HG03135 (cell line): ENCODE results near the gene PRKCG.

Experiments
- ATAC-seq: cut with Tn5 transposase; IDR thresholded peaks from one replicate; pipeline ENCODE4 v1.9.1; 2021; ENCODE audit warnings: mild to moderate bottlenecking, moderate library complexity; ENCODE audit not compliant: unreplicated experiment

The PRKCG gene

GRCh38 chr19:53897459-53897858 lies 15.5 kb downstream of the PRKCG start:
- no peak for ATAC-seq

GRCh38 chr19:53898166-53898565 lies 16.2 kb downstream of the PRKCG start:
- no peak for ATAC-seq

- ATAC-seq: no peak
These were observed 16.8 kb downstream of the PRKCG start for GRCh38 chr19:53898636-53899341.

- no peak for ATAC-seq
These were observed 18.3 kb downstream of the PRKCG start for GRCh38 chr19:53900191-53900860.

GRCh38 chr19:53903055-53903680 lies 21.2 kb downstream of the PRKCG start:
- ATAC-seq: no peak

- ATAC-seq: no peak
These were observed 22.9 kb downstream of the PRKCG start for GRCh38 chr19:53904909-53905308.

GRCh38 chr19:53905787-53906186 lies 23.8 kb downstream of the PRKCG start:
- no peak for ATAC-seq

- no peak for ATAC-seq
These were observed 24.5 kb downstream of the PRKCG start for GRCh38 chr19:53906211-53907192.

- ATAC-seq: no peak
These were observed 25.2 kb downstream of the PRKCG start for GRCh38 chr19:53907193-53907581.

- no peak for ATAC-seq
These were observed 25.7 kb downstream of the PRKCG start for GRCh38 chr19:53907690-53908089.

GRCh38 chr19:53908106-53908934 lies 26.3 kb downstream of the PRKCG start:
- ATAC-seq: no peak

- no peak for ATAC-seq
These were observed 27.0 kb downstream of the PRKCG start, which contains the start of gene CACNG7 for GRCh38 chr19:53908935-53909415. CACNG7 (plus strand) TSS chr19:53909278; CDS start chr19:53912832, 3,554 bp downstream.

GRCh38 chr19:53909471-53910169 lies 27.6 kb downstream of the PRKCG start:
- no peak for ATAC-seq

- ATAC-seq: no peak
These were observed 28.1 kb downstream of the PRKCG start for GRCh38 chr19:53910170-53910518.

- no peak for ATAC-seq
These were observed 30.7 kb downstream of the PRKCG start for GRCh38 chr19:53912653-53913052.

GRCh38 chr19:53915000-53915399 lies 33.0 kb downstream of the PRKCG start:
- ATAC-seq: no peak

GRCh38 chr19:53916004-53916403 lies 34.0 kb downstream of the PRKCG start:
- ATAC-seq: no peak

GRCh38 chr19:53917356-53917755 lies 35.4 kb downstream of the PRKCG start:
- ATAC-seq: no peak

- ATAC-seq: no peak
These were observed 45.7 kb downstream of the PRKCG start for GRCh38 chr19:53927739-53928138.
